ENCODE measurements around the gene SPARC. TPM values are rescaled to one million over a fixed set of nuclear protein-coding genes. Genes with fewer than 3 reads are reported as not detected.

Gene SPARC
- total and polyA plus RNA-seq, 2 donors (not counting 1 experiment from before 2014, with no cell fraction given), result 0.45 TPM; not detected in 1

DNA sequence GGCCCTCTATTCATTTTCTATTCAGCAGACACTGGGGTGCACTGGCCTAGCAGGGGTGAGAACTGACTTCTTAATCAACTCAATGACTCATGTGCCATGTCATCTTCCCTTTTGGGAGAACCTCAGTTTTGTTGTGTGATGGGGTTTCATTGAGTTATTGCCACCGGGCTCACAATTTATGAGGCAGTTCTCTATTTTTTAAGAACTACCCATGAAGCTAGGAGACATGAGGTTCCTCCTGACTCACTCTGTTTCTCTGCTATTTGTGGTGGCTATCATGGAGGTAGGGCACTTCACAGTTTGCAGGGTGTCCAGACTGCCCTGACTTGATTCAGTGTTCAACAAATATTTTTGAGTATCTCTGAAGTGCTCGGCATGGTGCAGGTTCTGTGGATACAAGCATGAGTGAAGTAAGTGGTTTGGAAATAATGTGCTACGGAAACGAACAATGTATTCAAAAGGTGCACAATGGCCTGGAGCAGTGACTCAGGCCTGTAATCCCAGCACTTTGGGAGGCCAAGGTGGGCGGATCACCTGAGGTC, 39.3 kb downstream of the SPARC start:
- no peak overlapping the region for H3K4me3 ChIP-seq (ENCODE audit: control extremely low read depth in 1 of 5, extremely low read depth in 1 of 5, insufficient read depth in 1 of 5, low read depth in 2 of 5, low read length in 4 of 5)
- ATAC-seq (ENCODE audit: low read depth) (no peak), DNase-seq (no peak)
- H3K27ac ChIP-seq (ENCODE audit: low read length in 2 of 2), result no peak overlapping the region
- ChIA-PET POLR2A (no interaction called here), CTCF (interaction anchor here (0.7 to 1.2 kb wide), 2 partner anchors 11 to 218 kb away, joined by 3 to 7 read pairs; no protein-coding TSS in a partner anchor)
- no peak overlapping the region for H2AFZ ChIP-seq (ENCODE audit: insufficient read depth, low read depth, low read length, poor library complexity, severe bottlenecking)
- no peaks in the 10 kb centered on the region for H3K36me3 ChIP-seq (replicated peaks in 1 of 2; ENCODE audit: control extremely low read depth in 1 of 2, control insufficient read depth in 1 of 2, extremely low read depth in 1 of 2, insufficient read depth in 2 of 2, low read length in 1 of 2)
- no peaks in the 10 kb centered on the region for H3K9me3 ChIP-seq (ENCODE audit: control extremely low read depth in 1 of 3, control insufficient read depth in 2 of 3, insufficient read depth in 1 of 3, low read length in 2 of 3)
- Mint-ChIP-seq H3K27ac (no peak overlapping the region), H3K27me3 (peaks cover 6% of the 10 kb centered on the region), H3K4me1 (no peaks in the 10 kb centered on the region), H3K9me3 (ENCODE audit: insufficient read depth) (no peaks in the 10 kb centered on the region), H3K4me3 (no peak overlapping the region)
- no peaks in the 10 kb centered on the region for H3K4me1 ChIP-seq (ENCODE audit: control insufficient read depth in 2 of 2, insufficient read depth in 2 of 2, low read length in 2 of 2)
- peaks cover 0 to 3% (median 0%) of the 10 kb centered on the region in 4 experiments for H3K27me3 ChIP-seq (replicated peaks in 1 of 4; ENCODE audit: control extremely low read depth in 1 of 4, control insufficient read depth in 3 of 4, insufficient read depth in 4 of 4, low read length in 3 of 4)
- WGBS (ENCODE audit: insufficient coverage), result 83% methylated on average over 3 of the region's 5 CpGs
- H3K4me2 ChIP-seq (replicated peaks; ENCODE audit: low read depth, low read length, poor library complexity, severe bottlenecking), result no peak overlapping the region
- no peaks in the 10 kb centered on the region for H3K79me2 ChIP-seq (ENCODE audit: control insufficient read depth, insufficient read depth, low read length)
- intact Hi-C loops (cut with micrococcal nuclease), result no loop called here
- no peak overlapping the region for H3K9ac ChIP-seq (ENCODE audit: low read length)
- H4K20me1 ChIP-seq (ENCODE audit: control insufficient read depth, insufficient read depth, low read length, poor library complexity, severe bottlenecking), result no peaks in the 10 kb centered on the region
- TF ChIP-seq, protein P1, sequence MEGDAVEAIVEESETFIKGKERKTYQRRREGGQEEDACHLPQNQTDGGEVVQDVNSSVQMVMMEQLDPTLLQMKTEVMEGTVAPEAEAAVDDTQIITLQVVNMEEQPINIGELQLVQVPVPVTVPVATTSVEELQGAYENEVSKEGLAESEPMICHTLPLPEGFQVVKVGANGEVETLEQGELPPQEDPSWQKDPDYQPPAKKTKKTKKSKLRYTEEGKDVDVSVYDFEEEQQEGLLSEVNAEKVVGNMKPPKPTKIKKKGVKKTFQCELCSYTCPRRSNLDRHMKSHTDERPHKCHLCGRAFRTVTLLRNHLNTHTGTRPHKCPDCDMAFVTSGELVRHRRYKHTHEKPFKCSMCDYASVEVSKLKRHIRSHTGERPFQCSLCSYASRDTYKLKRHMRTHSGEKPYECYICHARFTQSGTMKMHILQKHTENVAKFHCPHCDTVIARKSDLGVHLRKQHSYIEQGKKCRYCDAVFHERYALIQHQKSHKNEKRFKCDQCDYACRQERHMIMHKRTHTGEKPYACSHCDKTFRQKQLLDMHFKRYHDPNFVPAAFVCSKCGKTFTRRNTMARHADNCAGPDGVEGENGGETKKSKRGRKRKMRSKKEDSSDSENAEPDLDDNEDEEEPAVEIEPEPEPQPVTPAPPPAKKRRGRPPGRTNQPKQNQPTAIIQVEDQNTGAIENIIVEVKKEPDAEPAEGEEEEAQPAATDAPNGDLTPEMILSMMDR (IDR thresholded peaks at IDR 0.05), result no peak

DNA sequence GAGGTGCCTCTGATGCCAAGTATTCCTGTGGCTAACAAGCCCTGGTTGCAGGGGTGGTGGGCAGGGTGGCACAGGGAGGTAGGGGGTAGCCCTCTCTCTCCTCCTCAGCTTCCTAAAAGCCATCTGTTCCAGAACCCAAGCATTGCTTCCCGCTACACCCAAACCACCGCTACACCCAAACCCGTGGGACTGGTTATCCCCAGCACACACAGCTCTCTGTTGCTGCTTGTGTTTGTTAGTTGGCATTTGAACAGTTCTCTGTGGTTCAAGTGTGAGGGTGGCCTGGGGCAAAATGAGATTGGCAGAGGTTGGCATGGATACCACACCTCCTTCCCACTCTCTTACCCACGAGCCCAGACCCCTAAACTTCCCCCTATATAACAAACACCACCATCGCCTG, 40.4 kb downstream of the SPARC start:
- Histone ChIP-seq H3K4me2 (replicated peaks; ENCODE audit: low read depth, low read length, poor library complexity, severe bottlenecking) (no peak overlapping the region), H3K4me1 (ENCODE audit: control insufficient read depth in 2 of 2, insufficient read depth in 2 of 2, low read length in 2 of 2) (no peaks in the 10 kb centered on the region), H3K9me3 (ENCODE audit: control extremely low read depth in 1 of 3, control insufficient read depth in 2 of 3, insufficient read depth in 1 of 3, low read length in 2 of 3) (no peaks in the 10 kb centered on the region), H3K36me3 (replicated peaks in 1 of 2; ENCODE audit: control extremely low read depth in 1 of 2, control insufficient read depth in 1 of 2, extremely low read depth in 1 of 2, insufficient read depth in 2 of 2, low read length in 1 of 2) (no peaks in the 10 kb centered on the region), H3K4me3 (ENCODE audit: control extremely low read depth in 1 of 5, extremely low read depth in 1 of 5, insufficient read depth in 1 of 5, low read depth in 2 of 5, low read length in 4 of 5) (no peak overlapping the region), H4K20me1 (ENCODE audit: control insufficient read depth, insufficient read depth, low read length, poor library complexity, severe bottlenecking) (no peaks in the 10 kb centered on the region), H3K9ac (ENCODE audit: low read length) (no peak overlapping the region), H3K27ac (ENCODE audit: low read length in 2 of 2) (no peak overlapping the region), H2AFZ (ENCODE audit: insufficient read depth, low read depth, low read length, poor library complexity, severe bottlenecking) (no peak overlapping the region), H3K79me2 (ENCODE audit: control insufficient read depth, insufficient read depth, low read length) (no peaks in the 10 kb centered on the region), H3K27me3 (replicated peaks in 1 of 4; ENCODE audit: control extremely low read depth in 1 of 4, control insufficient read depth in 3 of 4, insufficient read depth in 4 of 4, low read length in 3 of 4) (peaks cover 0 to 3% (median 0%) of the 10 kb centered on the region in 4 experiments)
- DNase-seq, result no peak
- Mint-ChIP-seq H3K9me3 (ENCODE audit: insufficient read depth) (no peaks in the 10 kb centered on the region), H3K4me1 (no peaks in the 10 kb centered on the region), H3K27me3 (peaks cover 6% of the 10 kb centered on the region), H3K27ac (no peak overlapping the region), H3K4me3 (no peak overlapping the region)
- no CpG with 5 or more reads among the region's 5 CpGs for WGBS (ENCODE audit: insufficient coverage)
- ChIA-PET CTCF (interaction anchor here (1.4 kb wide), 1 partner anchor 12 kb away, joined by 4 read pairs; no protein-coding TSS in a partner anchor), POLR2A (no interaction called here)
- intact Hi-C loops (cut with micrococcal nuclease), result no loop called here
- TF ChIP-seq, protein P1 (IDR thresholded peaks at IDR 0.05), result no peak
- ATAC-seq (ENCODE audit: low read depth), result no peak

Data from B cell (primary cell).